Measurements from ENCODE around the gene SERTAD2.
A peak's percentile ranks its signal among the peaks of the same experiment; 100 is the strongest.

Gene SERTAD2

DNA sequence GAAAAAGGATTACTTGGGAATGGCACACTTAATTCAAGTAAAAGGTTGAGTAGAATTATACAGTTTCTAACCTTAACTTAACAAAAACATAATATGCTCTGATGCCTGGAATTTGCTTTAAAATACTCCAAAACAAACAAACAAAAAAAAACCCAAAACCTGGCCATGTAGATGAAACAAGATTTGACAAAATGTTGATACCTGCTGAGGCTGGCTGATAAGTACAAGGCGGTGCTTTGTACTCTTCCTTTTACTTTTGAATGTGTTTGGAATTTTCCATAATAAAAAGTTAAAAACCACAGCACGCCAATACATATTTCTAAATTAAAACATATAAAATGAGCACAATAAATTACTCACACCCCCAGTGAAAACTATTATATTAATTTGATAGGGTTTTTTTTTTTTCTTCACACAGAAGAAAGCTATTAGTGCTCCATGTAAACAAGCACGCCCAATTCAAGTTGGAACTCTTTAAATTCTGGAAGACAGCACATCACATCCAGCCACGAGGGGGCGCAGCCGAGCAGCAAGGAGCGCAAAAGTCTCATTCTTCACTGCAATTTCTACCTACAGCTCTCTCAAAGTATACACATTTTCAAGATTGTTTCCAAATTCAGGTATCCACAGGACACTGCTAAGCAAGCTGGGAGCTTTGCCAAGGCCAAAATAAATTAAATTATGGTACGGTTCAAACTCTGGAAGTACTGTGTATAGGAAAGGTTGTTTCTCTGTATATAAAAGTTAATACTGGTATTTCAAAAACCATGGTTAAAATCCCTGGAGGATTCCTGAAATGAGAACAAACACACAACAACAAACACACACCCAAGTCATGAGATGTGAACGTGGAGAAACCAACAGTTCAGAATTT is 7.5 kb downstream of the SERTAD2 start:
- no peak overlapping the region for H3K27ac ChIP-seq
- no peak for TF ChIP-seq ZFX (IDR thresholded peaks at IDR 0.05)
- TF ChIP-seq, protein P1, sequence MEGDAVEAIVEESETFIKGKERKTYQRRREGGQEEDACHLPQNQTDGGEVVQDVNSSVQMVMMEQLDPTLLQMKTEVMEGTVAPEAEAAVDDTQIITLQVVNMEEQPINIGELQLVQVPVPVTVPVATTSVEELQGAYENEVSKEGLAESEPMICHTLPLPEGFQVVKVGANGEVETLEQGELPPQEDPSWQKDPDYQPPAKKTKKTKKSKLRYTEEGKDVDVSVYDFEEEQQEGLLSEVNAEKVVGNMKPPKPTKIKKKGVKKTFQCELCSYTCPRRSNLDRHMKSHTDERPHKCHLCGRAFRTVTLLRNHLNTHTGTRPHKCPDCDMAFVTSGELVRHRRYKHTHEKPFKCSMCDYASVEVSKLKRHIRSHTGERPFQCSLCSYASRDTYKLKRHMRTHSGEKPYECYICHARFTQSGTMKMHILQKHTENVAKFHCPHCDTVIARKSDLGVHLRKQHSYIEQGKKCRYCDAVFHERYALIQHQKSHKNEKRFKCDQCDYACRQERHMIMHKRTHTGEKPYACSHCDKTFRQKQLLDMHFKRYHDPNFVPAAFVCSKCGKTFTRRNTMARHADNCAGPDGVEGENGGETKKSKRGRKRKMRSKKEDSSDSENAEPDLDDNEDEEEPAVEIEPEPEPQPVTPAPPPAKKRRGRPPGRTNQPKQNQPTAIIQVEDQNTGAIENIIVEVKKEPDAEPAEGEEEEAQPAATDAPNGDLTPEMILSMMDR (conservative IDR thresholded peaks at IDR 0.05) = peak; percentile 87

DNA sequence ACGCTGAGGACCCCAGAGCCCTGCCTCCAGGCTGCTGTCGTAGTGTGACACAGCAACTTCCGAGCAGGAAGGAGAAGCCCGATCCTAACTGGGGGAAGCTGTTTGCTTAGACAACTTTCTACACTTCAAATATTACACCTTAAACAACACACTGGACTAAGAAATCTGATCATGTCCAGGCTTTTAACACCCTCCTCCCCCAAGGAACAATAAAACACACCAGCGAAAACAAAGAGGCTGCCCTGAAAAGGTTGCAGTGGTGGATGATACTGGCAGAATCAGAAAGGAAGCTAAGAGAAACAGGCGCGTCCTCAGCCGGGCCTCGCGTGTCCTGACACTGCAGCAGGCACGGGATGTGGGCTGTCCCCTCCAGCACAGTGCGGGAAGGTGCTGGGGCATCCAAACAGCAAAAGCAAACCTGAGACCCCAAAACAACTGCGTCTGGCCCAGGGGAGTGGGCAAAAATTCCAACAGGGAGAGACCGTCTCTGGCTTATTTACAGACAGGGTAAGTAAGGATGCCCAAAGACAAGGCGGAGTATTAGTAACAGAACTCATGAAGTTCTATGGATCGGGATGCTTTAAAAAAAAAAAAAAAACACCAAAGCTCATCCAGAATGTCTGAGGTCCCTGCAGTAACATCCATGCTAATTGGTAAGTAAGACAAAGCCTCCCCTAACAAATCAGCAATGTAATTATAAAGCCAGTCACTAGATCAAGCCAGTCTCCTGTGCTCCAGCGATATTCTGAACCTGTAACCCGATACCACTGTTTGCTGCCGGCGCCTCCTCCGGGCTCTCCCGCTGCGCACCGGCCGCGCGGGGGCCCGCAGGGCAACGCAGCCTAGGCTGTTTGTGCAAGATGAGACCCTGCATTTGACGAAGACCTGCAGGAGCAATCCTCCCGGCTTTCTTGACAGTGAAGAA is 9.0 kb downstream of the SERTAD2 start:
- peak overlapping the region; percentile 94 for H3K27ac ChIP-seq
- TF ChIP-seq, protein P1 (conservative IDR thresholded peaks at IDR 0.05) = no peak
- no peak for TF ChIP-seq ZFX (IDR thresholded peaks at IDR 0.05)

DNA sequence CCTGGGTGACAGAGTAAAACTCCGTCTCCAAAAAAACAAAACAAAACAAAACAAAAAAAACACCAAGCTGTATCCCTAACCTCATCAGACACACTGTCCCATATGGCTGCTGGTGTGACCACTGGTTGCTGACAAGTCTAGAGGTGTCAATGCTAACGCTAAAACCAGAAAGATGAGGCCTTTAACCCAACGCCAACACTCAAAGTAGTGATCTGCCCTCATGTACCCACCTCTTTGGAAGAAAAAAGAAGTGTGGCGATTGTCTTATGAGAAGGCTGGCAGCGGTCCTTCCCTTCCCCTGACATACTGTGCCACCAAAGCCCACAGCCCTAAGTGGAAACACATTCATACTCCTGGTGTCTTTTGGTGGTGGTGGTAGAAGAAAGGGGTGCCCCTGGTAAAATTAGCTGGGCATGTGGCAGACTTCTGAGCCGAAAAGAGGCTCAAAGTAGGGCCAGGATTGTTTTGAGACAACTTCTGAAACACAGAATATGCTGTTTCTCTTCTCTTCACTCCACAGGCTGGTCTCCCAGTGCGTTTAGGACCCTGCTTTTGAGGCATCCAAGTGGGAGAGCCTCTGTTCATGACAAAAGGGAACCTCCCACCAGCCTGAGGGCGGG is 9.8 kb downstream of the SERTAD2 start:
- H3K27ac ChIP-seq = peak overlapping the region; percentile 94
- TF ChIP-seq, protein P1 (conservative IDR thresholded peaks at IDR 0.05) = no peak
- no peak for TF ChIP-seq ZFX (IDR thresholded peaks at IDR 0.05)

DNA sequence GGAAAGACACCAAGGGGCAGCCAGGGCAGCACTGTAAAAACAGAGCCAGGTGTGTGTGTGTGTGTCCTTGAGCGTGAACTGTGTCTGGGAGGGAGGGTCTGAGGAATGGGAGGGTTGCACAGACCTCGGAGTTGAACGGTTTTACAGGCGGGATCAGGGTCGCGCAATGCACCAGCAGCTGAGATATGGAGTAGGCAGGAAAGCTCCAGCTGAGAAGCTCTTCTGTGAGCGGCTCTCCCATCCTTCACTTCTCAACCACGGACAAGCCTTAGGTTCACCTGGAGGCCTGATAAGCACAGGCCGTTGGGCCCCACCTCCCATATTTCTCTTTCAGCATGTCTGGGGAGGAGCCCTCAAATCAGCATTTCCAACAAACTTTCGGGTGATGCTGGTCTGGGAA is 12.1 kb downstream of the SERTAD2 start:
- no peak for TF ChIP-seq ZFX (IDR thresholded peaks at IDR 0.05)
- no peak overlapping the region for H3K27ac ChIP-seq

DNA sequence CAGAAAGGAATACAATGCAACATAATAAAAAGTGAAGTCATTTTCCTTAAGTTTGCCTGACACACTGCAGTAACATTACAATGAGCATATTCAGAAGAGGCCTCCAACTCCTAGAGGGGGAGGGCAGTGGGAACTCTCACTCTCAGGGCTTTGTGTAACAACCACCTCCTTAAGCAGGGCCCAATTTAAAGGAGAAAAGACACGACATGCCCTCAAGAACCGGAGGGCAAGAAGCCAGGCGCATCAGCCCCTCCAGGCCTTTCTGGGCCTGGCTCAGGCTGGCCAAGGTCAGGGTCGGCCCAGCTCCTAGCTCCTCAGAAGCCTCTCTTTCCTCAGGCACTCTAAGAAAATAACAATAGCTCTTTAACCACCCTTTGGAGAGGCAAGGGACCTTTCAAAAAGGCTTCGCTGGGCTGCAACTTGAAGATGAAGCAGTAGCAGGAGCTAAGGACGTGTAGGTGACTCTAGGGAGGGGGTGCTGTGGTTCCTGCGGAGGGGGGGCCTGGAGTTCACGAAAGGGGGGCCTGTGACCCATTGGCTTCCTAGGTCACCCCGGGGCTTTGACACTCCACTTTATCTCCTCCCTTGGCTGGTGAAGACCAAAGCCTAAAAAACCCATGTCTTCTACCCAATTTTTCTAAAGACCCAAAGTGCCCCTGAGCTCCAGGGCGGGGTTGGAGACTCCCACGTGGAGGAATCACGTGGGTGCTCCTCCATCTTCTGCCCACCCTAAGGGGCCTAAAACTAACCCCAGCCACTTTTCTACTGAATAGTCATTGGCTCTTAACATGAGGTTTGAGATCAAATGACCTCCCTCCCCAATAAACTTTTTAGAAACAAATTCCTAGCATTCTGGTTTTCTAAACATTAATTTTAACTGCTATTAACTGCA is 13.3 kb downstream of the SERTAD2 start:
- H3K27ac ChIP-seq = no peak overlapping the region
- no peak for TF ChIP-seq ZFX (IDR thresholded peaks at IDR 0.05)
- TF ChIP-seq, protein P1 (conservative IDR thresholded peaks at IDR 0.05) = no peak

DNA sequence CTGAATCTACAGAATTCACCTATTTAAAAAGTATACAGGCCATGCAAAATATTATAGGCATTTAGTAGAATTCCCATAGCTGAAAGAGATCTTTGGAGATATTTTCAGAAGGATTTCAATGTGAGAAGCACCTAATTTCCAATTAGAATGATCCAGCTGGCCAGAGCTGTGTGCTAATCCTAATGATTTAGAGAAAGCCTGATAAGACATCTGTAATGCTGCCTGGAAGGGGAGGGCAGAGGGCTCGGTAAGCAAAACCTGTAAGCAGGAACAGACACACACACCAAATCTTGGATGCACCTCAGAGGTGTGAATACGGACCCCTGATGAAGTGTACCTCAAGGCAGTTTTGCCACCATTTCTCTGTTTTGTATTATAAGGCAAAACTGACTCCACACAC is 14.0 kb downstream of the SERTAD2 start:
- TF ChIP-seq ZFX (IDR thresholded peaks at IDR 0.05) = no peak
- H3K27ac ChIP-seq = no peak overlapping the region

DNA sequence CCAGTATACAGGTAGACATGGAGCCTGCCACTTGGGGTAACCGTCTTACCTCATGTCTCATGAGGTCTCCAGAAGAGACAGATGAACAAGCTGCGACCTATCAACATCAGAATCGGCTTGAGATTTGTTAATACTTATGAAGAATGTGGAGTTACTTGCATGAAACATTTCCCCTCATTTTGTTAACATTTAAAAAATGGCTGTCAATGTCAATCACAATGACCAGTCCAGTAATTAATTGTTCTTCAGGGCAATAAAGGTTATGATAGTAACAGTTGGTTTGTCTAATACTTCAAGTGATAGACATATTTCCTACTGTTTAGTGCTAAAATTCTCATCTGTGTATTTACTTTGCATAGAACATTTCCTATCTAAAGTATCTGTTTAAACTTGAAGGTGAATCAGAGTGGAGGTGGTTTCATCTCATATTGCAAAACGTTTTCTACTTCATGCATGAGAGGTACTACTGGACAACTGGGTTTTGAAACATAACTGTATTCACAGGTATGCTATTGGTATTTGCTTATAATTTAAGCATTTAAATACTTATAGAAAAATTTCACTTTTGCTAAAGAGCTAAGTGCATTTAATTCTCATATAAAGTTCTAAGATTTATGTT is 15.1 kb downstream of the SERTAD2 start:
- H3K27ac ChIP-seq = no peak overlapping the region

More for the DNA sequence above, 15.1 kb downstream of the SERTAD2 start:
- no peak for TF ChIP-seq ZFX (IDR thresholded peaks at IDR 0.05)
- TF ChIP-seq, protein P1 (conservative IDR thresholded peaks at IDR 0.05) = no peak

Data from C4-2B (cell line).